Heart right ventricle (tissue), 16 donors: ENCODE data around the gene STPG1. TPM values are rescaled to one million over a fixed set of nuclear protein-coding genes. Genes with fewer than 3 reads are reported as not detected.

ENCODE experiments used
- ATAC-seq, 8 donors: fragments of 200-7000 bp; cut with Tn5 transposase; one replicate each; pipeline ENCODE4 v1.9.1; 2020; ENCODE audit warnings: mild to moderate bottlenecking in 8 of 8, moderate library complexity in 8 of 8, moderate number of reproducible peaks in 1 of 8
- DNase-seq, 2 donors: peaks; one replicate each; pipeline ENCODE4 v3.0.0-alpha.2; 2020
- H3K27ac ChIP-seq, 10 donors: fragments of 200-600 bp; sonication (generic) in 2 of 10; one replicate each; pipeline versions ENCODE4 v1.5.0 to v1.8.0; 2020 to 2022; ENCODE audit warnings: mild to moderate bottlenecking in 3 of 10
- H3K27me3 ChIP-seq, 7 donors: fragments of 200-600 bp; one replicate each; pipeline ENCODE4 v1.8.0; 2021 to 2022; ENCODE audit warnings: mild to moderate bottlenecking in 2 of 7
- H3K36me3 ChIP-seq, 9 donors: fragments of 200-600 bp; sonication (generic) in 1 of 9; one replicate each; pipeline versions ENCODE4 v1.5.0 to v1.8.0; 2020 to 2022; ENCODE audit warnings: mild to moderate bottlenecking in 2 of 9
- H3K4me1 ChIP-seq, 9 donors: fragments of 200-600 bp; sonication (generic) in 1 of 9; one replicate each; pipeline versions ENCODE4 v1.5.0 to v1.8.0; 2020 to 2022; ENCODE audit warnings: mild to moderate bottlenecking in 4 of 9
- H3K4me3 ChIP-seq, 10 donors: fragments of 200-600 bp; sonication (generic) in 2 of 10; one replicate each; pipeline versions ENCODE4 v1.5.0 to v1.8.0; 2020 to 2022; ENCODE audit warnings: mild to moderate bottlenecking in 7 of 10, moderate library complexity in 2 of 10
- H3K9me3 ChIP-seq, 11 donors: fragments of 200-600 bp in 10 of 11; sonication (generic) in 2 of 11; one replicate each; pipeline versions ENCODE4 v1.5.0 to v1.8.0; 2013 to 2022; ENCODE audit warnings: mild to moderate bottlenecking in 2 of 11, control low read depth in 1 of 11, moderate library complexity in 1 of 11
- WGBS, 2 donors: extraction: QIAGEN DNeasy Blood & Tissue Kit; methylation state at CpG; one replicate each; pipeline ENCODE4 v1.1.7; 2013; ENCODE audit warnings: inconsistent platforms in 1 of 2; 5-methylcytosine and 5-hydroxymethylcytosine counted together
- intact Hi-C, 10 donors: fragments of 100-400 bp; cut with DNase I; formaldehyde crosslinking; loops; one replicate each; pipeline versions ENCODE4 v1.11.1 to v1.14.2; 2022
- polyA plus RNA-seq, 2 donors: library from polyadenylated mRNA; stranded (reverse); fragments of 200-250 nt; gene quantifications; one replicate each; pipeline ENCODE4 v1.2.3, GENCODE V29; 2013
- total RNA-seq, 10 donors: library from RNA; stranded (reverse); fragmentation: NEBNext Ultra II Directional in 3 of 10; extraction: Animal tissue kit (Norgen Biotek cat#: 25700) in 3 of 10; gene quantifications; one replicate each; pipeline versions ENCODE4 v1.2.1 to v1.2.4, GENCODE V29; 2021 to 2023
- TF ChIP-seq, protein P1 (sequence below), 9 donors: fragments of 200-600 bp; sonication (generic) in 2 of 9; IDR thresholded peaks; one replicate each; pipeline versions ENCODE4 v1.5.0 to v1.8.0; 2021 to 2022; ENCODE audit warnings: antibody characterized with exemption in 9 of 9, mild to moderate bottlenecking in 5 of 9, moderate library complexity in 1 of 9
- donor health status: Arrhythmogenic right ventricular cardiomyopathy.
- donor health status: ischemic (EF 13 %, LVEDD 7.1; RV severe dilation, severe dysfunction).
- donor health status: healthy with polysubstance abuse.
- donor health status: DM: no; HTN: yes; CAD: no.
- donor health status: DM: no; HTN: no; CAD: no.
- donor health status: ischemic (EF 25% LVEDD 6.9; RV normal size, moderate dysfunction).
- donor health status: ischemic (EF 25% LVEDD 5.7; RV mildly dilated, moderate dysfunction).
- donor health status: healthy.
- donor health status: DM: yes; HTN: yes; CAD: no.
- donor health status: Ischemic cardiomyopathy.
- donor health status: ischemic (EF 35%, LVEDD 5.7; RV mildly dilated, moderate dysfunction).
- donor health status: nonischemic (EF 11% LVEDD 7.7; RV severe dilation, severe dysfunction).
- donor health status: DM: yes; HTN: yes; CAD: no.
- donor health status: PGD.
- donor health status: ischemic (EF 29% LVEDD 5.4; RV normal size, mild dysfunction).
- donor health status: nonischemic (EF 23%, LVEDD 6.1; RV moderate dilation, normal function).

Gene STPG1
- total and polyA plus RNA-seq, 12 donors: 2.7 to 6.6 (median 4.5) TPM

DNA sequence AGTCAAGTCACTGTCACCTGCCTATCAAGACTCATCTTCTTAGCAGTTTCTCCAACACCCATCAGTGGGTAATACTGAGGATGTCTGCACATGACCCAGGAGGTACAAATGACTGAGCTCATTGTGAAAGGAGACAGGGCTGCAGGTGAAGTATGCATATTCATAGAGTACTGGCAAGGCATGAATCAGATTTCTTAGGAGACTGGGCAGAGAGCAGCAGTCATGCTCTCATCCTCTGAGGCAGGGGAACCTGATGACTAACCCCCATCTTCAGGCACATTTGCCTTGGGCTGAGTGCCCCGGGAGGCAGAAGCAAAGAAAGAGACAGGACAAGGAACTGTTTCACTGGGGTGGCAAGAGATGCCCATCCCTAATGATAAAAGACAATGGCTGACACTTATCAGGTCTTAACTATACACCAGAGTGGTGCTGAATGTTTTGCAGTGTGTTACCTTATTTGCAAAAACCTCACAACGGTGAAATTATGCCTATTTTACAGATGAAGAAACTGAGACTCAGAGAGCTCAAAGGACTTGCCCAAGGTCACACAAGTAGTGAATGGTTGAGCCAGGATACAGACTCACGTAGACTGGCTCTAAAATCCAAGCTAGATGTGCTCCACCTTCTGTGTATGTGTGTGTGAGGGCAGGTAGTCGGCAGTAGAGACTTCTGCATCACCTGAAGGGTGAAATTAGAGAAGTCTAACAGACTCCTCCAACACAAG is 103.7 kb downstream of the STPG1 start:
- WGBS, 2 donors: 91 to 94% methylated on average over 4 of the region's 4 CpGs
- Histone ChIP-seq H3K27ac (no peak overlapping the region), H3K4me1 (no peaks in the 10 kb centered on the region), H3K4me3 (no peak overlapping the region), H3K9me3 (no peaks in the 10 kb centered on the region), H3K27me3 (peaks cover 0 to 30% (median 3%) of the 10 kb centered on the region in 7 donors), H3K36me3 (no peaks in the 10 kb centered on the region)
- intact Hi-C loops: no loop called here
- TF ChIP-seq, protein P1, sequence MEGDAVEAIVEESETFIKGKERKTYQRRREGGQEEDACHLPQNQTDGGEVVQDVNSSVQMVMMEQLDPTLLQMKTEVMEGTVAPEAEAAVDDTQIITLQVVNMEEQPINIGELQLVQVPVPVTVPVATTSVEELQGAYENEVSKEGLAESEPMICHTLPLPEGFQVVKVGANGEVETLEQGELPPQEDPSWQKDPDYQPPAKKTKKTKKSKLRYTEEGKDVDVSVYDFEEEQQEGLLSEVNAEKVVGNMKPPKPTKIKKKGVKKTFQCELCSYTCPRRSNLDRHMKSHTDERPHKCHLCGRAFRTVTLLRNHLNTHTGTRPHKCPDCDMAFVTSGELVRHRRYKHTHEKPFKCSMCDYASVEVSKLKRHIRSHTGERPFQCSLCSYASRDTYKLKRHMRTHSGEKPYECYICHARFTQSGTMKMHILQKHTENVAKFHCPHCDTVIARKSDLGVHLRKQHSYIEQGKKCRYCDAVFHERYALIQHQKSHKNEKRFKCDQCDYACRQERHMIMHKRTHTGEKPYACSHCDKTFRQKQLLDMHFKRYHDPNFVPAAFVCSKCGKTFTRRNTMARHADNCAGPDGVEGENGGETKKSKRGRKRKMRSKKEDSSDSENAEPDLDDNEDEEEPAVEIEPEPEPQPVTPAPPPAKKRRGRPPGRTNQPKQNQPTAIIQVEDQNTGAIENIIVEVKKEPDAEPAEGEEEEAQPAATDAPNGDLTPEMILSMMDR (IDR thresholded peaks at IDR 0.05): no peak
- DNase-seq (no peak), ATAC-seq (no peak)

DNA sequence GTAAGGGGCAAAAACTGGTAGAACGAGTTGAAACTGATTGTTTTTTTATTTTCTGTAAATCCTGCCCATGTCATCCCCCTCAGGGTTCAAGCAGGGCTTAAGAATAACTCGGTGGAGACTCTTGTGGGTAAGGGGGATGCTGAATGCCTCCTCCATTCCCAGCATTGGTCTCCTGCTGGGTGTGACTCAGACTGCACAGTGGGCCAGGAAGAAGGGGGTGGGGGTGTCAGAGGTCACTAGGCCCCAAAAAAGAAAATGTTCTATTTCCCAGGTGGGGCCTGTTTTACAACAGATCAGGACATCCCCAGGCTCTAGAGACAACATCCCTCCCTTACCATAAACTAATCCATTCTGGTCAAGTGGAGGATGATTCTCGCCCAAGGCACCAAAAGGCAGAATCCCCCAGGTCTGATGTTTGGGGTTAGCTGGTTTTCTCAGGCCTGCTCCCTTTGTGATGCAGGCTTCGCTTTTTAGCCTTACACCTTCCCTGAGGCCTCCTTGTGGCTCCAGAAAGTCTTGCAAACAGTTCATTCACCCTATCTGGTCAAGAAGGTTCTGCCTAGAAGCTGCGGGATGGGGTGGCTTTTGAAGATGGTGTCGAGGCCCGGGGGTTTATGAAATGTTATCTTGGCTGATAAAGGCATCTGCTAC is 105.1 kb downstream of the STPG1 start:
- intact Hi-C loops: no loop called here
- H3K9me3 ChIP-seq: no peaks in the 10 kb centered on the region
- no peak for ATAC-seq
- DNase-seq: no peak
- H3K27ac ChIP-seq: no peak overlapping the region
- peaks cover 0 to 27% (median 3%) of the 10 kb centered on the region in 7 donors for H3K27me3 ChIP-seq
- H3K4me1 ChIP-seq: no peaks in the 10 kb centered on the region
- H3K36me3 ChIP-seq: no peaks in the 10 kb centered on the region
- TF ChIP-seq, protein P1 (IDR thresholded peaks at IDR 0.05): no peak
- 78 to 86% methylated on average over 7 of the region's 7 CpGs for WGBS, 2 donors
- H3K4me3 ChIP-seq: no peak overlapping the region

Other genes with a start within 250 kb of the STPG1 start
- gene IFNLR1, start 226.5 kb downstream of the STPG1 start, total RNA-seq: 1 to 10 TPM; 2.0 to 3.7 (median 2.6) TPM
- 1 to 10 TPM in 1 of 2 donors, under 1 TPM in 1; 0.51 to 1.2 TPM for gene IFNLR1, start 226.5 kb downstream of the STPG1 start, polyA plus RNA-seq
- not detected for gene GRHL3, start 94.4 kb downstream of the STPG1 start, total RNA-seq
- gene GRHL3, start 94.4 kb downstream of the STPG1 start, polyA plus RNA-seq: under 1 TPM in 1 of 2 donors, not detected in 1; 0.03 TPM
- 10 to 100 TPM; 21.5 to 44.9 (median 27.2) TPM for gene NIPAL3, start 2.0 kb upstream of the STPG1 start, total RNA-seq
- 1 to 10 TPM; 5.3 to 9.8 TPM for gene NIPAL3, start 2.0 kb upstream of the STPG1 start, polyA plus RNA-seq
- gene RCAN3, start 89.1 kb upstream of the STPG1 start, total RNA-seq: 1 to 10 TPM; 3.6 to 7.9 (median 5.8) TPM
- gene RCAN3, start 89.1 kb upstream of the STPG1 start, polyA plus RNA-seq: 1 to 10 TPM; 2.3 to 3.1 TPM
- under 1 TPM in 8 of 10 donors, not detected in 2; 0.05 to 0.36 (median 0.10) TPM for gene NCMAP, start 142.3 kb upstream of the STPG1 start, total RNA-seq
- gene NCMAP, start 142.3 kb upstream of the STPG1 start, polyA plus RNA-seq: under 1 TPM; 0.01 to 0.29 TPM
- 10 to 100 TPM; 54.4 to 82.9 (median 75.8) TPM for gene SRRM1, start 229.5 kb upstream of the STPG1 start, total RNA-seq
- gene SRRM1, start 229.5 kb upstream of the STPG1 start, polyA plus RNA-seq: 10 to 100 TPM; 26.0 to 83.0 TPM